ENCODE results near the gene PCCA.

PCCA gene

DNA sequence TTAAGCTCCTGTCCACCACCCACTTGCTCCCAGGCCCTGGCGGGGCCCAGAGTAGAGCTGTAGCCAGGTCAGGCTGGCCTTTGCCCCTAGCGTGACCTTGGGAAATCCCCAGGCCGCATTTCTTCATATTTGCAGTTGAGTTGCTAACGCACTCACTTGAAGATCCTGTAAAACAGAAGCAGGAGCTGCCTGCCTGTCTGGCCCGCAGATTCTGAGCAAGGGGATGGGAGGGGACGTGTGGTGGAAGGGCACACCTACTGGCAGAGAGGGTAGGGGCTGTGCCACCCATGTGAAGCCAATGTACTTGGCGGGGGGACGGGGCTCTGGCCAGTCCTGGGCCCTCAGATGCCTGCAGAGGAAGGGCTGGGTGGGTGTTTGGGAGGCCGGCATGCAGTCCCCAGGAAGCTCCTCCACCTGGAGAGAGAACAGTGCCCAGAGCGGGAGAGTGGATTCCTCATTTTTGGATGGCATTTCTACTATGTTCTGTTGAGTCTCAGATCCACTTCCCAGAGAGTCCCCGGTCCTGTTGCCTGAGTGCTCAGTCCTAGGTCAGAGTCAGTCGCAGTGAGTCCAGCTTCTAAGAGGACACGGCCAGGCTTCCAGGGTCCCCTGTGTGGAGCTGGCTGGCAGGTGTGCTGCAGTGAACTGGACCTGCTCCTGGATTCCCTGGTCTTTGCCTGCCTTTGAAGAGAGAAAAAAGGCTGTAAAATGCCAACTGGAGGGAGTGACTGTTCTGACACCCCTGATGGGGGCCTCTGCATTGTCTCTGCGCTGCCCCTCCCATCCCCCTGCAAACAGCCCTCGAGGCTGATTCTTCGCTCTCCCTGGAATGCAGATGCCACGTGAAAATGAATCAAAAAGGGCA, 436.8 kb downstream of the PCCA start:
- DNase-seq (ENCODE audit: low read depth, low spot score): no peak
- Histone ChIP-seq H3K27me3 (ENCODE audit: control insufficient read depth, insufficient read depth, low read length) (no peaks in the 10 kb centered on the region), H3K4me3 (ENCODE audit: low read length) (no peak overlapping the region), H3K9me3 (ENCODE audit: control insufficient read depth, insufficient read depth, low read length) (no peaks in the 10 kb centered on the region), H3K36me3 (ENCODE audit: control insufficient read depth, insufficient read depth, low read length) (no peaks in the 10 kb centered on the region), H3K4me1 (ENCODE audit: control insufficient read depth, insufficient read depth, low read length) (peaks cover 13% of the 10 kb centered on the region), H3K27ac (ENCODE audit: low read length) (no peak overlapping the region)
- no CpG with 5 or more reads among the region's 17 CpGs for WGBS (ENCODE audit: insufficient coverage, insufficient read length)

GRCh38 chr13:100526318-100527000, 437.6 kb downstream of the PCCA start:
- Histone ChIP-seq H3K27me3 (ENCODE audit: control insufficient read depth, insufficient read depth, low read length) (no peaks in the 10 kb centered on the region), H3K36me3 (ENCODE audit: control insufficient read depth, insufficient read depth, low read length) (no peaks in the 10 kb centered on the region), H3K4me1 (ENCODE audit: control insufficient read depth, insufficient read depth, low read length) (peaks cover 11% of the 10 kb centered on the region), H3K9me3 (ENCODE audit: control insufficient read depth, insufficient read depth, low read length) (no peaks in the 10 kb centered on the region), H3K27ac (ENCODE audit: low read length) (no peak overlapping the region), H3K4me3 (ENCODE audit: low read length) (no peak overlapping the region)
- no CpG with 5 or more reads among the region's 27 CpGs for WGBS (ENCODE audit: insufficient coverage, insufficient read length)
- DNase-seq (ENCODE audit: low read depth, low spot score): no peak

DNA sequence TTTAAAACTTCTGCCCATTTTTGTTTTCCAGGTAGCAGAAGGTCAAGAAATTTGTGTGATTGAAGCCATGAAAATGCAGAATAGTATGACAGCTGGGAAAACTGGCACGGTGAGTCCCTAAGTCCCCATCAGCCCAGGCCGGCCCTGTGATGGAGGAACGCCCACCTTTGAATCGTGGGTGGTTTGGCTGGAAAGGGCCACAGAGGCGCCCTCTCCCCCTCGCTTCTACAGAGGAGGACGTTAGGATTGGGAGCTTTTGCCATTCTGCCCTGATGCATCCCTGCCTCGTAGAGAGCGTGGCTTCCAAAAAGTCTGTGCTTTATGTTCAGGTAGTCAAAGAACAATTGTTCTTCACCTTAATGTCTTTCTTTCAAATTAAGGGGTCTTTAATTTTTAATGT, 438.8 kb downstream of the PCCA start:
- Histone ChIP-seq H3K4me3 (ENCODE audit: low read length) (no peak overlapping the region), H3K36me3 (ENCODE audit: control insufficient read depth, insufficient read depth, low read length) (no peaks in the 10 kb centered on the region; the same call in 1 of the 2 replicates), H3K4me1 (ENCODE audit: control insufficient read depth, insufficient read depth, low read length) (peaks cover 8% of the 10 kb centered on the region), H3K27ac (ENCODE audit: low read length) (no peak overlapping the region), H3K9me3 (ENCODE audit: control insufficient read depth, insufficient read depth, low read length) (no peaks in the 10 kb centered on the region), H3K27me3 (ENCODE audit: control insufficient read depth, insufficient read depth, low read length) (no peaks in the 10 kb centered on the region)
- no CpG with 5 or more reads among the region's 9 CpGs for WGBS (ENCODE audit: insufficient coverage, insufficient read length)
- no peak for DNase-seq (ENCODE audit: low read depth, low spot score)

- no peaks in the 10 kb centered on the region; the same call in 1 of the 2 replicates for H3K36me3 ChIP-seq (ENCODE audit: control insufficient read depth, insufficient read depth, low read length)
- H3K4me3 ChIP-seq (ENCODE audit: low read length): no peak overlapping the region
- no peaks in the 10 kb centered on the region for H3K9me3 ChIP-seq (ENCODE audit: control insufficient read depth, insufficient read depth, low read length)
- peaks cover 8% of the 10 kb centered on the region for H3K4me1 ChIP-seq (ENCODE audit: control insufficient read depth, insufficient read depth, low read length)
- no peak overlapping the region for H3K27ac ChIP-seq (ENCODE audit: low read length)
- DNase-seq (ENCODE audit: low read depth, low spot score): no peak
- no peaks in the 10 kb centered on the region for H3K27me3 ChIP-seq (ENCODE audit: control insufficient read depth, insufficient read depth, low read length)
- WGBS (ENCODE audit: insufficient coverage, insufficient read length): no CpG with 5 or more reads among the region's 9 CpGs
Observed at GRCh38 chr13:100528353-100528752, 439.5 kb downstream of the PCCA start.

GRCh38 chr13:100528820-100529219, 439.9 kb downstream of the PCCA start:
- WGBS (ENCODE audit: insufficient coverage, insufficient read length): no CpG with 5 or more reads among the region's 11 CpGs
- Histone ChIP-seq H3K9me3 (ENCODE audit: control insufficient read depth, insufficient read depth, low read length) (no peaks in the 10 kb centered on the region), H3K27me3 (ENCODE audit: control insufficient read depth, insufficient read depth, low read length) (no peaks in the 10 kb centered on the region), H3K27ac (ENCODE audit: low read length) (no peak overlapping the region), H3K4me1 (ENCODE audit: control insufficient read depth, insufficient read depth, low read length) (peaks cover 8% of the 10 kb centered on the region), H3K36me3 (ENCODE audit: control insufficient read depth, insufficient read depth, low read length) (no peaks in the 10 kb centered on the region; the same call in 1 of the 2 replicates), H3K4me3 (ENCODE audit: low read length) (no peak overlapping the region)
- DNase-seq (ENCODE audit: low read depth, low spot score): no peak

DNA sequence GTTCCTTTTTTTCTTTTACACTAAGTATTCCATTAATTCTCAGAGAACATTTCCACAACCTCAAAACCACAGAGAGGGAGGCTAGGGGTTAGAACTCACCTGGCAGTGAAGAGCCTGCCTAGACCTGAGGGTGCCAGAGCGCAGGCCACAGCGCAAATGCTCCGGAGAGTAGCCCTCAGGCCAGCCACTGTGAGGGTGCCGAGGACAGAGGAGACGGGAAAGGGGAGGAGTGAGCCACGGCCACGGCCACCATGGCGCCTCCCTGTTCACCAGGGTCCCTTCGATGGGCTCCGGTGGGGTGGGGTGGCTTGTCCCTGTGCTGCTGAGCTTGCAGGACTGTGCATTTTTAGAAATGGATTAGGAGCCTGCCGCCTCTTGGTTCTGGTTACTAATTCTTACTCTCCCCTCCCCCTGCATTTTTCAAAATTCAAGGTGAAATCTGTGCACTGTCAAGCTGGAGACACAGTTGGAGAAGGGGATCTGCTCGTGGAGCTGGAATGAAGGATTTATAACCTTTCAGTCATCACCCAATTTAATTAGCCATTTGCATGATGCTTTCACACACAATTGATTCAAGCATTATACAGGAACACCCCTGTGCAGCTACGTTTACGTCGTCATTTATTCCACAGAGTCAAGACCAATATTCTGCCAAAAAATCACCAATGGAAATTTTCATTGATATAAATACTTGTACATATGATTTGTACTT, 440.9 kb downstream of the PCCA start:
- H3K4me1 ChIP-seq (ENCODE audit: control insufficient read depth, insufficient read depth, low read length): peaks cover 8% of the 10 kb centered on the region
- no peaks in the 10 kb centered on the region for H3K9me3 ChIP-seq (ENCODE audit: control insufficient read depth, insufficient read depth, low read length)
- DNase-seq (ENCODE audit: low read depth, low spot score): no peak
- H3K36me3 ChIP-seq (ENCODE audit: control insufficient read depth, insufficient read depth, low read length): no peaks in the 10 kb centered on the region; the same call in 1 of the 2 replicates
- no peaks in the 10 kb centered on the region for H3K27me3 ChIP-seq (ENCODE audit: control insufficient read depth, insufficient read depth, low read length)
- no peak overlapping the region for H3K27ac ChIP-seq (ENCODE audit: low read length)
- no CpG with 5 or more reads among the region's 15 CpGs for WGBS (ENCODE audit: insufficient coverage, insufficient read length)
- no peak overlapping the region for H3K4me3 ChIP-seq (ENCODE audit: low read length)

DNA sequence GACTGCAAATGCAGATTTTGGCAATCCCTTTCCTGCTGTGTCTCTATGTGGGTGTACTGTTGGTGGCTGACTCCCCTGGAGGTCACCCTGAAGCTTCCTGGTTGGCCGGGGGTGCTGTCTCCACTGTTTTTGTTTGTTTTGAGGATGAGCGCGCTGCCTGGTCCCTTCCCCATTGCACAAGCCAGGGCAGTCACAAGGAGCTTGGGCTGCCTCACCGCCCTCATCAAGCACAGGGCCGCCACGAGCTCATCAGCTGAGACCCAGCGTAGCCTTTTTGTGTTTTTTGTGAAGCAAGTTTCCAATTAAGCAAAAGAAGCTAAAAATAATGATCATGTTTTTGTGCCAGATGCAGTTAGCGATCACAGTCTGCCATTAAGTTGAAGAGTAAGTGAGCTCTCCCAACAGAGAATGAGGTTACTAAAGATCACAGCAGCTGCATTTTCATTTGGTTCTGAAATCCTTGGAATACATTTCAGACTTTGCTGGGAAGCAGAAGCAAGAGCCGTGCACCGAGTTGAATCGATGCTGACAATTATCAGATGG, 441.8 kb downstream of the PCCA start:
- WGBS (ENCODE audit: insufficient coverage, insufficient read length): no CpG with 5 or more reads among the region's 11 CpGs
- no peak for DNase-seq (ENCODE audit: low read depth, low spot score)
- Histone ChIP-seq H3K27ac (ENCODE audit: low read length) (no peak overlapping the region), H3K27me3 (ENCODE audit: control insufficient read depth, insufficient read depth, low read length) (no peaks in the 10 kb centered on the region), H3K9me3 (ENCODE audit: control insufficient read depth, insufficient read depth, low read length) (no peaks in the 10 kb centered on the region), H3K4me1 (ENCODE audit: control insufficient read depth, insufficient read depth, low read length) (peaks cover 4% of the 10 kb centered on the region; the same call in 1 of the 2 replicates), H3K4me3 (ENCODE audit: low read length) (no peak overlapping the region), H3K36me3 (ENCODE audit: control insufficient read depth, insufficient read depth, low read length) (no peaks in the 10 kb centered on the region; the same call in 1 of the 2 replicates)

- Histone ChIP-seq H3K27me3 (ENCODE audit: control insufficient read depth, insufficient read depth, low read length) (no peaks in the 10 kb centered on the region; the same call in 1 of the 2 replicates), H3K4me3 (ENCODE audit: low read length) (no peak overlapping the region), H3K27ac (ENCODE audit: low read length) (no peak overlapping the region), H3K36me3 (ENCODE audit: control insufficient read depth, insufficient read depth, low read length) (no peaks in the 10 kb centered on the region; the same call in 1 of the 2 replicates), H3K4me1 (ENCODE audit: control insufficient read depth, insufficient read depth, low read length) (no peaks in the 10 kb centered on the region), H3K9me3 (ENCODE audit: control insufficient read depth, insufficient read depth, low read length) (no peaks in the 10 kb centered on the region)
- WGBS (ENCODE audit: insufficient coverage, insufficient read length): no CpG with 5 or more reads among the region's 60 CpGs
- DNase-seq (ENCODE audit: low read depth, low spot score): no peak
Observed at GRCh38 chr13:100532090-100532766, 443.3 kb downstream of the PCCA start.

DNA sequence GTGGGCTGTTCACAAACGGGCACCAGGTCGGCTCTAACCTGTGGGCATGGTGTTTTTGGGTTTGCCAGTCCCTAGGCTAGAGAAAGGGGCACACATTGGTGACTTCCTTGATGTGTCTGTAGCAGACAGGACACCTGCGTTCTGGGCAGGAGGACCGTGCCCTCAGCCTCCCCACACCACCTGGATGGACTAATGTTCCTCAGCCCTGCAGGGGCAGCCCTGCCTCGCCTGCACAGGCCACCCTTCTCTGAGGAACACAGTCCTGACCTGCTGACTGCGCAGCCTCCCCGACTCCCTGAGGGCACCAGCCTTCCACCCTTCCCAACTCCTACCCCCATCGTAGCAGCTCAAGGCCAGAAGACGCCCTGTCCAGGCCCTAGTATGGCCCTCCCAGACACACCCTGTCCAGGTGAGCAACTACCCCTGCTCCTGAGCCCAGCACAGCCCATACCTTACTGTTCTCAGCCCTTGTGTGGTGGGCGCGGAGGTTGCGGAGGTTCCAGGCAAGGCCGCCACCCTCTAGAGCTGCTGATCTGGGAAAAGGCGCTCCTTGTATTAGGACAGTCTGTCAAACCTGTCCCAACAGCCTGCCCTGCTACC, 444.0 kb downstream of the PCCA start:
- DNase-seq (ENCODE audit: low read depth, low spot score): no peak
- Histone ChIP-seq H3K36me3 (ENCODE audit: control insufficient read depth, insufficient read depth, low read length) (no peaks in the 10 kb centered on the region; the same call in 1 of the 2 replicates), H3K27ac (ENCODE audit: low read length) (no peak overlapping the region), H3K4me1 (ENCODE audit: control insufficient read depth, insufficient read depth, low read length) (no peaks in the 10 kb centered on the region), H3K4me3 (ENCODE audit: low read length) (no peak overlapping the region), H3K9me3 (ENCODE audit: control insufficient read depth, insufficient read depth, low read length) (no peaks in the 10 kb centered on the region), H3K27me3 (ENCODE audit: control insufficient read depth, insufficient read depth, low read length) (no peaks in the 10 kb centered on the region; the same call in 1 of the 2 replicates)
- WGBS (ENCODE audit: insufficient coverage, insufficient read length): no CpG with 5 or more reads among the region's 14 CpGs
